GM19324 (cell line): ENCODE measurements around the gene METTL14.

Experiments used
- ATAC-seq: cut with Tn5 transposase; IDR thresholded peaks from one replicate; pipeline ENCODE4 v1.9.1; 2021; ENCODE audit warnings: mild to moderate bottlenecking, moderate library complexity; ENCODE audit not compliant: unreplicated experiment, low FRiP score

Gene METTL14

DNA sequence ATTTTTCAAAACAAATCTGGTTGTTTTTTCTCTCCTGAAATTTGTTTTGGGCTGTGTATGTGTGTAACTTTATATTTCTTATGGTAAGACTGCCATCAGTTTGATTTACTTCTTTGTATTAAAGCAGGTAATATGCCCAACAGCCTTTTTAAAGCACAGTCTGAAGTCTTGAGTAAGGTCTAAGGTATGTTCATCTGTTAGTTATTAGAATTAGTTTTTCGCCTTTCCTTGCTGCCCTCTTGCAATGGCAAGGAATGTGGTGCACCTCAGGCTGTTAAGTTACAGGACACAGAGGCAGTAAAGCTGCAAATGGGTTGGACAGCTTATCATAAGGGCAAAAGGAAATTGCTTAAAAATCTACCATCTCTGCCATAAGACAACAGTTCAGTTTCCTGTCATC is 71.8 kb downstream of the METTL14 start:
- ATAC-seq: no peak

DNA sequence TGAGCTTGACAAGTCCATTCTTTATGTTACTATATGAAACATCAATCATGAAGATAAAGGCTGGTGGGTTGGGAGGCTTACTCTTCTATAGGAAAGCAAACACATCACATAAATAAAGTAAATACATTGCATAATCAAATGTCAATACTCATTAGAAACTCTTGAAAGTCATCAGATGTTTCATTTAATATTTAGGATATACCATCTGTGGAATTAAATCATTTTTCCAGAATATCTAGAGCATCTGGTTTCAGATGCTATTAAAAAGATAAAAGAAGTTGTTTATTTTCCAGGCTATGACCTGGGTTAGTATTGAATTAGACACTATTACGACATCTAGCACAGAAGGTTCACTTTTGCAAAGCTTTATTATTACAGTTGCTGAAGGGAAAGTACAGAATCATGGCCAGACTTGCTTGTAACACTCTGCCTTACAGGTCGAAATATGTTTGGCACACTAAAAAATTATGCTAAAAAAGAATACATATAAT is 72.6 kb downstream of the METTL14 start:
- no peak for ATAC-seq

DNA sequence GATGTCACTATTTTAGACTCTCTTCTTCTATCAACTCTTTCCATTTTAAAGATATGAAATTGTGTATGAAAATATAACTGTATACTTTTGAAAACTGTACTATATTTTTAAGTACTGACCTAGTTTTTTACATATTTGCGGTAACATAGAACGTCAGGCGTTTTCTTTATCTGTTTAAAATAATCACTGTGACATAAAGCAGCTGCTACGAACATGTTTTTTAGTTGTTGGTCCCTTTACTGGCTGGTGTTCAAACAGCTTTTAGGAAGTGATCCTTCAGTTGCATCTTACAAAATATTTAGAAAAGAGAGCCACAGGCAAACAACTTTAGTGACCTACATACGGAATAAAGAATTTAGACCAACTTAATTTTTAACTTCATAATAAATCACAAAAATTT is 73.1 kb downstream of the METTL14 start:
- no peak for ATAC-seq

- no peak for ATAC-seq
These were observed 74.3 kb downstream of the METTL14 start for GRCh38 chr4:118759481-118759880.

DNA sequence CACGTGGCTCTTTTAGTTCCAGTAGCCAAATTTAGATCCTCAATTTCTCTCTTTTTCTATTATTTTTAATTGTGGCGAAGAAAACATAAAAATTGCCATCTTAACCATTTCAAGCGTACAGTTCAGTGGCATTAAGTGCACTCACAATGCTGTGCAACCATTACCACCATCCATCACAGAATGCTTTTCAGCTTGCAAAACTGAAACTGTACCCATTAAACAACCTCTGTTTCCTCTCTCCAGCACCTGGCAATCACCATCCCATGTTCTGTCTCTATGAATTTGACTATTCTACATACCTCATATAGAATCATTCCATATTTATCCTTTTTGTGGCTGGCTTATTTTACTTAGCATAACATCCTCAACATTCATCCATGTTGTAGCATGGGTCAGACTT is 74.9 kb downstream of the METTL14 start:
- peak; percentile 49 for ATAC-seq

GRCh38 chr4:118760493-118760892 is 75.3 kb downstream of the METTL14 start:
- ATAC-seq: peak; percentile 95

DNA sequence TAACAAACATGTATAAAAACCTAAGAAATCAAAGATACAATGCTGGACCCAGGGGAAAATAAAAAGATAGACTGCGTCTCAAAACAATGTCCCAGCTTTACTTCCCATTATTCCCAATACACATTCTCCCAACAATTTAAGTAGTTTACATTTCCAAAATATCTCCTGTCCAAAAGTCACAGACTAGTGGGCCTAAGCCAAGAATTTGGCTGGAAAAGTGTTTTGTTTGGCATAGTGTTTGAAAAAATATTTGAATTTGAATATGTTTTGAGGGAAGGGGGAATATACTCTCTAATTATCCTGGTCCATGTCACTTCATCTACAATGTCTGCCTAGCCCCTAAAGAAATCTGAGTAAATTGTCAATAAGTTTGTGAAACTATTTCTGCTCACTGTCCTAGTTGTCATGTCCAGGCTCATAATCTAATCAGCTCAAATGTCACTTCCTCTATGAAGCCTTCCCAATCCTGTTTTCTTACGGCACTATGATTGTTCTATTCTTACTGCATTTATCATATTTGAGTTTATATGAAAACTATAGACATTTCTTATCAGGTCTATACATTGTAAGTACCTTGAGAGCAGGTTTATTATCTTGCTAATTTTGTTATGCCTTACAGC is 76.3 kb downstream of the METTL14 start:
- no peak for ATAC-seq

- ATAC-seq: no peak
These were observed 77.0 kb downstream of the METTL14 start for GRCh38 chr4:118762155-118762554.

GRCh38 chr4:118762730-118763477 is 77.7 kb downstream of the METTL14 start:
- no peak for ATAC-seq
